Measurements from ENCODE around the gene CTTNBP2NL.
A peak's percentile ranks its signal among the peaks of the same experiment; 100 is the strongest.
"Not testable (repeated sequence)": the region's sequence is repeated elsewhere in the genome, so short reads cannot be mapped to it uniquely, and the experiment has no call there.

The CTTNBP2NL gene

GRCh38 chr1:112464501-112464900, 68.5 kb downstream of the CTTNBP2NL start:
- DNase-seq (ENCODE audit: low read depth in 1 of 2, low spot score in 1 of 2), result peak in 1 of 2 experiments; percentile 87
- no peak for TF ChIP-seq JUND (IDR thresholded peaks at IDR 0.05; ENCODE audit: low read depth)
- in situ Hi-C loops (cut with HindIII; ENCODE audit: low pct_unique_long_range_greater_than_20kb, low sequenced_read_pairs), result no loop called here

- in situ Hi-C loops (cut with HindIII; ENCODE audit: low pct_unique_long_range_greater_than_20kb, low sequenced_read_pairs), result no loop called here
- DNase-seq (ENCODE audit: low read depth in 1 of 2, low spot score in 1 of 2), result no peak
- no peak for TF ChIP-seq JUND (IDR thresholded peaks at IDR 0.05; ENCODE audit: low read depth)
Observed at GRCh38 chr1:112465122-112465521, 69.1 kb downstream of the CTTNBP2NL start.

GRCh38 chr1:112466078-112466660, 70.2 kb downstream of the CTTNBP2NL start:
- in situ Hi-C loops (cut with HindIII; ENCODE audit: low pct_unique_long_range_greater_than_20kb, low sequenced_read_pairs), result no loop called here
- peak; percentile 13 to 87 for DNase-seq (ENCODE audit: low read depth in 1 of 2, low spot score in 1 of 2)
- no peak for TF ChIP-seq JUND (IDR thresholded peaks at IDR 0.05; ENCODE audit: low read depth)

- DNase-seq (ENCODE audit: low read depth in 1 of 2, low spot score in 1 of 2); in situ Hi-C loops (cut with HindIII; ENCODE audit: low pct_unique_long_range_greater_than_20kb, low sequenced_read_pairs): not testable (repeated sequence)
Observed at GRCh38 chr1:112470324-112470723, 74.3 kb downstream of the CTTNBP2NL start.

- DNase-seq (ENCODE audit: low read depth in 1 of 2, low spot score in 1 of 2), result no peak
- TF ChIP-seq JUND (IDR thresholded peaks at IDR 0.05; ENCODE audit: low read depth), result no peak
- in situ Hi-C loops (cut with HindIII; ENCODE audit: low pct_unique_long_range_greater_than_20kb, low sequenced_read_pairs), result no loop called here
Observed at GRCh38 chr1:112470966-112471365, 75.0 kb downstream of the CTTNBP2NL start.

GRCh38 chr1:112472142-112472541, 76.1 kb downstream of the CTTNBP2NL start:
- no peak for DNase-seq (ENCODE audit: low read depth in 1 of 2, low spot score in 1 of 2)
- TF ChIP-seq JUND (IDR thresholded peaks at IDR 0.05; ENCODE audit: low read depth), result no peak
- in situ Hi-C loops (cut with HindIII; ENCODE audit: low pct_unique_long_range_greater_than_20kb, low sequenced_read_pairs), result no loop called here

- in situ Hi-C loops (cut with HindIII; ENCODE audit: low pct_unique_long_range_greater_than_20kb, low sequenced_read_pairs), result no loop called here
- no peak for TF ChIP-seq JUND (IDR thresholded peaks at IDR 0.05; ENCODE audit: low read depth)
Observed at GRCh38 chr1:112477550-112477949, 81.5 kb downstream of the CTTNBP2NL start.

GRCh38 chr1:112478314-112478713, 82.3 kb downstream of the CTTNBP2NL start:
- no peak for TF ChIP-seq JUND (IDR thresholded peaks at IDR 0.05; ENCODE audit: low read depth)
- no peak for DNase-seq (ENCODE audit: low read depth in 1 of 2, low spot score in 1 of 2)
- in situ Hi-C loops (cut with HindIII; ENCODE audit: low pct_unique_long_range_greater_than_20kb, low sequenced_read_pairs), result no loop called here

More at GRCh38 chr1:112477550-112477949, 81.5 kb downstream of the CTTNBP2NL start:
- no peak for DNase-seq (ENCODE audit: low read depth in 1 of 2, low spot score in 1 of 2)

- DNase-seq (ENCODE audit: low read depth in 1 of 2, low spot score in 1 of 2); in situ Hi-C loops (cut with HindIII; ENCODE audit: low pct_unique_long_range_greater_than_20kb, low sequenced_read_pairs): not testable (repeated sequence)
Observed at GRCh38 chr1:112486063-112486462, 90.0 kb downstream of the CTTNBP2NL start.

GRCh38 chr1:112487686-112488085, 91.7 kb downstream of the CTTNBP2NL start:
- in situ Hi-C loops (cut with HindIII; ENCODE audit: low pct_unique_long_range_greater_than_20kb, low sequenced_read_pairs); DNase-seq (ENCODE audit: low read depth in 1 of 2, low spot score in 1 of 2): not testable (repeated sequence)

GRCh38 chr1:112488141-112488540, 92.1 kb downstream of the CTTNBP2NL start:
- in situ Hi-C loops (cut with HindIII; ENCODE audit: low pct_unique_long_range_greater_than_20kb, low sequenced_read_pairs), result no loop called here
- no peak for DNase-seq (ENCODE audit: low read depth in 1 of 2, low spot score in 1 of 2)
- no peak for TF ChIP-seq JUND (IDR thresholded peaks at IDR 0.05; ENCODE audit: low read depth)

- no peak for DNase-seq (ENCODE audit: low read depth in 1 of 2, low spot score in 1 of 2)
- TF ChIP-seq JUND (IDR thresholded peaks at IDR 0.05; ENCODE audit: low read depth), result no peak
- in situ Hi-C loops (cut with HindIII; ENCODE audit: low pct_unique_long_range_greater_than_20kb, low sequenced_read_pairs), result no loop called here
Observed at GRCh38 chr1:112492076-112492475, 96.1 kb downstream of the CTTNBP2NL start.

GRCh38 chr1:112493351-112493750, 97.3 kb downstream of the CTTNBP2NL start:
- in situ Hi-C loops (cut with HindIII; ENCODE audit: low pct_unique_long_range_greater_than_20kb, low sequenced_read_pairs), result no loop called here
- no peak for TF ChIP-seq JUND (IDR thresholded peaks at IDR 0.05; ENCODE audit: low read depth)
- no peak for DNase-seq (ENCODE audit: low read depth in 1 of 2, low spot score in 1 of 2)

GRCh38 chr1:112496290-112496689, 100.3 kb downstream of the CTTNBP2NL start:
- in situ Hi-C loops (cut with HindIII; ENCODE audit: low pct_unique_long_range_greater_than_20kb, low sequenced_read_pairs), result no loop called here
- no peak for DNase-seq (ENCODE audit: low read depth in 1 of 2, low spot score in 1 of 2)
- no peak for TF ChIP-seq JUND (IDR thresholded peaks at IDR 0.05; ENCODE audit: low read depth)

Measured in T47D (cell line).